Caco-2 (cell line): Measurements from ENCODE around the gene TRPC4AP. TPM values are rescaled to one million over a fixed set of nuclear protein-coding genes. Genes with fewer than 3 reads are reported as not detected.

ENCODE experiments used
- BruUV-seq: library from RNA; stranded (reverse); fragments of 400-500 nt; replicated peaks from 2 replicates; lab custom pipeline; 2021; lab: Mats Ljungman, UMichigan
- CTCF ChIA-PET: fragments of 300-600 bp; sonication (Branson Sonifier 250); formaldehyde crosslinking; loops from one replicate; lab custom pipeline; 2022; ENCODE audit warnings: antibody characterized with exemption; lab: Charles Lee
- POLR2A ChIA-PET: fragments of 300-600 bp; sonication (Branson Sonifier 250); formaldehyde crosslinking; loops from one replicate; lab custom pipeline; 2022; ENCODE audit warnings: antibody characterized with exemption; lab: Charles Lee
- DNase-seq, 2 experiments: peaks; one replicate each; pipeline versions ENCODE4 v3.0.0 to v3.0.0-alpha.2; 2020 to 2022
- H3K27me3 ChIP-seq: replicated peaks from 2 replicates; pipeline ENCODE4 v1.6.0; 2011; ENCODE audit warnings: low read length; ENCODE audit not compliant: control insufficient read depth, insufficient read depth
- H3K36me3 ChIP-seq: 2 replicates; pipeline ENCODE4 v1.5.1; 2011; ENCODE audit warnings: low read length; ENCODE audit not compliant: control insufficient read depth, insufficient read depth
- H3K4me1 ChIP-seq: fragments of 250-450 bp; sonication (Bioruptor Pico); 2 replicates; pipeline ENCODE4 v1.5.1; 2020; ENCODE audit warnings: mild to moderate bottlenecking
- H3K4me3 ChIP-seq: 2 replicates; pipeline ENCODE4 v1.5.1; 2011; ENCODE audit warnings: low read depth, mild to moderate bottlenecking, control low read depth, low read length
- H3K9me3 ChIP-seq: fragments of 250-450 bp; sonication (Bioruptor Pico); 2 replicates; pipeline ENCODE4 v1.5.1; 2020; ENCODE audit warnings: mild to moderate bottlenecking, moderate library complexity
- H3K27ac Mint-ChIP-seq: one replicate; pipeline ENCODE4 v1.8.0; 2022; ENCODE audit warnings: mixed read lengths; ENCODE audit not compliant: unreplicated experiment
- H3K27me3 Mint-ChIP-seq: one replicate; pipeline ENCODE4 v1.8.0; 2022; ENCODE audit warnings: mixed read lengths; ENCODE audit not compliant: insufficient read depth, unreplicated experiment
- H3K36me3 Mint-ChIP-seq: one replicate; pipeline ENCODE4 v1.8.0; 2022; ENCODE audit warnings: mild to moderate bottlenecking, mixed read lengths; ENCODE audit not compliant: insufficient read depth, unreplicated experiment
- H3K4me1 Mint-ChIP-seq: one replicate; pipeline ENCODE4 v1.8.0; 2022; ENCODE audit warnings: low read depth, mixed read lengths; ENCODE audit not compliant: unreplicated experiment
- H3K4me3 Mint-ChIP-seq: one replicate; pipeline ENCODE4 v1.8.0; 2022; ENCODE audit warnings: mild to moderate bottlenecking, moderate library complexity, mixed read lengths; ENCODE audit not compliant: unreplicated experiment
- H3K9me3 Mint-ChIP-seq: one replicate; pipeline ENCODE4 v1.8.0; 2022; ENCODE audit warnings: mixed read lengths; ENCODE audit not compliant: unreplicated experiment
- CTCF ChIP-seq, 2 experiments: fragments of 200-600 bp in 1 of 2; IDR thresholded peaks; 1 replicate in 1 of 2; 2 replicates in 1 of 2; pipeline versions ENCODE4 v1.5.1 to v1.8.0; 2011 to 2022; ENCODE audit warnings: antibody characterized with exemption in 1 of 2, control low read depth in 1 of 2, inconsistent platforms in 1 of 2, low read depth in 1 of 2, low read length in 1 of 2, mild to moderate bottlenecking in 1 of 2, moderate library complexity in 1 of 2; ENCODE audit not compliant: insufficient read depth in 1 of 2, severe bottlenecking in 1 of 2, unreplicated experiment in 1 of 2
- intact Hi-C: fragments of 100-400 bp; cut with micrococcal nuclease; formaldehyde crosslinking; loops from one replicate; pipeline ENCODE4 v1.10.0; 2022; ENCODE audit not compliant: unreplicated experiment
- total RNA-seq: library from RNA; stranded (reverse); gene quantifications from 2 replicates; pipeline ENCODE4 v1.2.3, GENCODE V29; 2022

The TRPC4AP gene
- total RNA-seq, 1 experiment from 2014 or later: 144 TPM

GRCh38 chr20:35125753-35126152 lies 33.1 kb upstream of the TRPC4AP start:
- intact Hi-C loops: no loop called here
- ChIA-PET POLR2A (interaction anchor here (0.5 kb wide), 1 partner anchor 138 kb away, joined by 4 read pairs; no protein-coding TSS in a partner anchor), CTCF (interaction anchor here (0.6 to 1.8 kb wide), 4 partner anchors 19 to 67 kb away, joined by 3 to 6 read pairs (median 3); no protein-coding TSS in a partner anchor)
- no peak overlapping the region for H3K27ac Mint-ChIP-seq
- no peaks in the 10 kb centered on the region for H3K4me1 Mint-ChIP-seq
- no peak for DNase-seq
- Histone ChIP-seq H3K4me3 (no peak overlapping the region), H3K4me1 (peaks cover 8% of the 10 kb centered on the region; the same call in 1 of the 2 replicates), H3K9me3 (no peaks in the 10 kb centered on the region), H3K36me3 (peaks cover 4% of the 10 kb centered on the region; the same call in 1 of the 2 replicates), H3K27me3 (no peaks in the 10 kb centered on the region)
- no peaks in the 10 kb centered on the region for H3K27me3 Mint-ChIP-seq
- no peaks in the 10 kb centered on the region for H3K9me3 Mint-ChIP-seq
- peaks cover 46% of the 10 kb centered on the region for H3K36me3 Mint-ChIP-seq
- no TSS peak for BruUV-seq
- no peak for TF ChIP-seq CTCF (IDR thresholded peaks at IDR 0.05; ENCODE audit: insufficient read depth in 1 of 2, low read depth in 1 of 2, low read length in 1 of 2, severe bottlenecking in 1 of 2, unreplicated experiment in 1 of 2)
- H3K4me3 Mint-ChIP-seq: no peak overlapping the region

GRCh38 chr20:35122756-35123405 lies 30.3 kb upstream of the TRPC4AP start:
- DNase-seq: peak in 1 of 2 experiments; percentile 17
- no TSS peak for BruUV-seq
- no peak for TF ChIP-seq CTCF (IDR thresholded peaks at IDR 0.05; ENCODE audit: insufficient read depth in 1 of 2, low read depth in 1 of 2, low read length in 1 of 2, severe bottlenecking in 1 of 2, unreplicated experiment in 1 of 2)
- H3K4me1 ChIP-seq: no peaks in the 10 kb centered on the region
- no peak overlapping the region for H3K27ac Mint-ChIP-seq
- H3K4me3 ChIP-seq: no peak overlapping the region
- peaks cover 57% of the 10 kb centered on the region for H3K36me3 Mint-ChIP-seq
- H3K4me1 Mint-ChIP-seq: peaks cover 8% of the 10 kb centered on the region
- intact Hi-C loops: no loop called here
- peaks cover 4% of the 10 kb centered on the region; the same call in 1 of the 2 replicates for H3K36me3 ChIP-seq
- H3K27me3 Mint-ChIP-seq: no peaks in the 10 kb centered on the region
- H3K9me3 Mint-ChIP-seq: no peaks in the 10 kb centered on the region
- no peaks in the 10 kb centered on the region for H3K9me3 ChIP-seq
- ChIA-PET POLR2A (no interaction called here), CTCF (interaction anchor here (0.6 kb wide), 2 partner anchors 31 to 313 kb away, joined by 3 to 4 read pairs; no protein-coding TSS in a partner anchor)
- no peak overlapping the region for H3K4me3 Mint-ChIP-seq
- no peaks in the 10 kb centered on the region for H3K27me3 ChIP-seq

- no peaks in the 10 kb centered on the region for H3K9me3 Mint-ChIP-seq
- ChIA-PET POLR2A (interaction anchor here (0.5 kb wide), 1 partner anchor 334 kb away, joined by 6 read pairs; the partner anchor contains the start of gene CEP250), CTCF (interaction anchor here (1.6 kb wide), 1 partner anchor 87 kb away, joined by 3 read pairs; no protein-coding TSS in a partner anchor)
- Histone ChIP-seq H3K4me1 (no peaks in the 10 kb centered on the region), H3K36me3 (peaks cover 2% of the 10 kb centered on the region; the same call in 1 of the 2 replicates), H3K9me3 (no peaks in the 10 kb centered on the region), H3K27me3 (no peaks in the 10 kb centered on the region), H3K4me3 (no peak overlapping the region)
- no TSS peak for BruUV-seq
- DNase-seq: no peak
- no peak for TF ChIP-seq CTCF (IDR thresholded peaks at IDR 0.05; ENCODE audit: insufficient read depth in 1 of 2, low read depth in 1 of 2, low read length in 1 of 2, severe bottlenecking in 1 of 2, unreplicated experiment in 1 of 2)
- no peak overlapping the region for H3K4me3 Mint-ChIP-seq
- intact Hi-C loops: no loop called here
- no peaks in the 10 kb centered on the region for H3K27me3 Mint-ChIP-seq
- H3K27ac Mint-ChIP-seq: no peak overlapping the region
- H3K36me3 Mint-ChIP-seq: peaks cover 53% of the 10 kb centered on the region
- H3K4me1 Mint-ChIP-seq: peaks cover 8% of the 10 kb centered on the region
Measured at GRCh38 chr20:35121186-35121585, 28.6 kb upstream of the TRPC4AP start.
